IMR-90 (cell line): Measurements from ENCODE around the gene PRELID3B. TPM values are rescaled to one million over a fixed set of nuclear protein-coding genes. Genes with fewer than 3 reads are reported as not detected.

Source experiments
- ATAC-seq: fragments of 200-7000 bp; cut with Tn5 transposase; 2 replicates; pipeline ENCODE4 v1.9.1; 2020; ENCODE audit warnings: low read depth, mild to moderate bottlenecking, moderate library complexity
- BruUV-seq: library from RNA; stranded (reverse); fragments of 400-500 nt; replicated peaks from 2 replicates; lab custom pipeline; 2021; lab: Mats Ljungman, UMichigan
- CTCF ChIA-PET: fragments of 300-600 bp; formaldehyde crosslinking; extraction: SDS; loops from one replicate; lab custom pipeline; 2021; ENCODE audit warnings: antibody characterized with exemption; lab: Yijun Ruan, JAX
- POLR2A ChIA-PET: fragments of 300-600 bp; sonication (Branson Sonifier 250); formaldehyde crosslinking; loops from one replicate; lab custom pipeline; 2022; ENCODE audit warnings: antibody characterized with exemption; ENCODE audit not compliant: unreplicated experiment; lab: Charles Lee
- DNase-seq: peaks from one replicate; pipeline ENCODE4 v3.0.0; 2013
- H2AFZ ChIP-seq: replicated peaks from 2 replicates; pipeline ENCODE3; 2013; ENCODE audit warnings: low read length, mild to moderate bottlenecking; ENCODE audit not compliant: poor library complexity
- H2AK5ac ChIP-seq: 2 replicates; pipeline ENCODE4 v1.6.1; 2013; ENCODE audit warnings: low read depth, low read length, inconsistent platforms
- H2AK9ac ChIP-seq: replicated peaks from 2 replicates; pipeline ENCODE3; 2013; ENCODE audit warnings: mild to moderate bottlenecking, low read depth, low read length, moderate library complexity; ENCODE audit not compliant: poor library complexity
- H2BK120ac ChIP-seq: 2 replicates; pipeline ENCODE4 v1.6.1; 2013; ENCODE audit warnings: low read depth, low read length, inconsistent platforms
- H2BK15ac ChIP-seq: 3 replicates; pipeline ENCODE4 v1.6.1; 2013; ENCODE audit warnings: low read depth, low read length, inconsistent platforms
- H2BK20ac ChIP-seq: 2 replicates; pipeline ENCODE4 v1.6.1; 2013; ENCODE audit warnings: low read depth, mild to moderate bottlenecking, inconsistent platforms, low read length, moderate library complexity
- H2BK5ac ChIP-seq: 2 replicates; pipeline ENCODE4 v1.6.1; 2013; ENCODE audit warnings: mild to moderate bottlenecking, low read depth, low read length, inconsistent platforms; ENCODE audit not compliant: poor library complexity, severe bottlenecking
- H3K14ac ChIP-seq: replicated peaks from 2 replicates; pipeline ENCODE4 v1.6.1; 2013; ENCODE audit warnings: low read depth, low read length, inconsistent platforms
- H3K18ac ChIP-seq: 2 replicates; pipeline ENCODE4 v1.6.1; 2013; ENCODE audit warnings: low read depth, low read length, control low read depth
- H3K23ac ChIP-seq: 2 replicates; pipeline ENCODE4 v1.6.1; 2013; ENCODE audit warnings: low read depth, low read length, inconsistent platforms
- H3K27ac ChIP-seq: 2 replicates; pipeline ENCODE4 v1.5.1; 2013; ENCODE audit warnings: mild to moderate bottlenecking, control low read depth, low read length; ENCODE audit not compliant: insufficient read depth
- H3K27me3 ChIP-seq: 2 replicates; pipeline ENCODE4 v1.6.1; 2013; ENCODE audit warnings: low read length; ENCODE audit not compliant: control insufficient read depth, insufficient read depth
- H3K36me3 ChIP-seq: 2 replicates; pipeline ENCODE4 v1.6.1; 2013; ENCODE audit warnings: low read length, mixed read lengths; ENCODE audit not compliant: control insufficient read depth, insufficient read depth
- H3K4ac ChIP-seq: 2 replicates; pipeline ENCODE4 v1.6.1; 2013; ENCODE audit warnings: low read depth, low read length, inconsistent platforms
- H3K4me1 ChIP-seq: 2 replicates; pipeline ENCODE4 v1.6.1; 2013; ENCODE audit warnings: low read length, mixed read lengths; ENCODE audit not compliant: control insufficient read depth, insufficient read depth
- H3K4me2 ChIP-seq: 2 replicates; pipeline ENCODE4 v1.6.1; 2013; ENCODE audit warnings: low read depth, mild to moderate bottlenecking, control low read depth, low read length, moderate library complexity
- H3K4me3 ChIP-seq: 2 replicates; pipeline ENCODE4 v1.5.1; 2013; ENCODE audit warnings: low read depth, mild to moderate bottlenecking, control low read depth, low read length, moderate library complexity; ENCODE audit not compliant: insufficient read depth
- H3K56ac ChIP-seq: 2 replicates; pipeline ENCODE4 v1.6.1; 2013; ENCODE audit warnings: low read length, inconsistent platforms; ENCODE audit not compliant: insufficient read depth; ENCODE audit errors: extremely low read depth
- H3K79me1 ChIP-seq, 2 experiments: 2 replicates each; pipeline ENCODE4 v1.6.1; 2013; ENCODE audit warnings: low read length in 2 of 2, inconsistent platforms in 1 of 2, low read depth in 1 of 2
- H3K9ac ChIP-seq: 2 replicates; pipeline ENCODE4 v1.6.1; 2013; ENCODE audit warnings: low read depth, low read length, control low read depth
- H3K9me1 ChIP-seq: 2 replicates; pipeline ENCODE4 v1.6.1; 2013; ENCODE audit warnings: low read length, inconsistent platforms; ENCODE audit not compliant: insufficient read depth
- H3K9me3 ChIP-seq: 2 replicates; pipeline ENCODE4 v1.6.1; 2013; ENCODE audit warnings: low read length; ENCODE audit not compliant: control insufficient read depth, insufficient read depth
- H4K20me1 ChIP-seq: 2 replicates; pipeline ENCODE4 v1.6.1; 2013; ENCODE audit warnings: low read length, inconsistent platforms; ENCODE audit not compliant: insufficient read depth
- H4K5ac ChIP-seq: 2 replicates; pipeline ENCODE4 v1.6.1; 2013; ENCODE audit warnings: mild to moderate bottlenecking, low read depth, low read length, control low read depth
- H4K8ac ChIP-seq, 2 experiments: 2 replicates each; pipeline ENCODE4 v1.6.1; 2013; ENCODE audit warnings: low read depth in 2 of 2, low read length in 2 of 2, control low read depth in 1 of 2, inconsistent platforms in 1 of 2
- H4K91ac ChIP-seq: 2 replicates; pipeline ENCODE4 v1.6.1; 2013; ENCODE audit warnings: low read depth, low read length, inconsistent platforms; ENCODE audit not compliant: insufficient read depth
- BHLHE40 ChIP-seq: fragments of 150-350 bp; IDR thresholded peaks from 2 replicates; pipeline ENCODE4 v1.6.1; 2016; ENCODE audit warnings: mild to moderate bottlenecking, low read depth, low read length
- CEBPB ChIP-seq: IDR thresholded peaks from 2 replicates; pipeline ENCODE4 v1.6.1; 2012; ENCODE audit warnings: low read depth, low read length, improper control_type of control experiment
- CHD1 ChIP-seq: IDR thresholded peaks from 2 replicates; pipeline ENCODE4 v1.6.1; 2012; ENCODE audit warnings: low read depth, low read length, improper control_type of control experiment
- CTCF ChIP-seq: conservative IDR thresholded peaks from 2 replicates; pipeline ENCODE4 v1.5.1; 2012; ENCODE audit warnings: mild to moderate bottlenecking, low read depth, low read length, improper control_type of control experiment
- ELK1 ChIP-seq: fragments of 150-350 bp; IDR thresholded peaks from 2 replicates; pipeline ENCODE4 v1.6.1; 2016; ENCODE audit warnings: low read depth, mild to moderate bottlenecking, low read length, moderate library complexity, borderline replicate concordance
- FOS ChIP-seq: fragments of 150-350 bp; IDR thresholded peaks from 2 replicates; pipeline ENCODE4 v1.6.1; 2016; ENCODE audit warnings: low read depth, low read length
- MAFK ChIP-seq: IDR thresholded peaks from 2 replicates; pipeline ENCODE4 v1.6.1; 2012; ENCODE audit warnings: low read depth, low read length, improper control_type of control experiment
- MAZ ChIP-seq: IDR thresholded peaks from 2 replicates; pipeline ENCODE4 v1.6.1; 2012; ENCODE audit warnings: low read depth, mild to moderate bottlenecking, low read length, improper control_type of control experiment, moderate library complexity, borderline replicate concordance
- MXI1 ChIP-seq: IDR thresholded peaks from 2 replicates; pipeline ENCODE4 v1.6.1; 2012; ENCODE audit warnings: low read depth, mild to moderate bottlenecking, low read length, moderate library complexity, borderline replicate concordance
- NFE2L2 ChIP-seq: fragments of 150-350 bp; IDR thresholded peaks from 2 replicates; pipeline ENCODE4 v1.6.1; 2016; ENCODE audit warnings: low read depth, mild to moderate bottlenecking, low read length
- POLR2A ChIP-seq: IDR thresholded peaks from 2 replicates; pipeline ENCODE4 v1.6.1; 2012; ENCODE audit warnings: mild to moderate bottlenecking, low read depth, low read length
- RAD21 ChIP-seq: IDR thresholded peaks from 2 replicates; pipeline ENCODE4 v1.6.1; 2012; ENCODE audit warnings: low read length, improper control_type of control experiment
- RCOR1 ChIP-seq: IDR thresholded peaks from 2 replicates; pipeline ENCODE4 v1.6.1; 2012; ENCODE audit warnings: mild to moderate bottlenecking, low read length, improper control_type of control experiment; ENCODE audit not compliant: insufficient replicate concordance
- RFX5 ChIP-seq: IDR thresholded peaks from 2 replicates; pipeline ENCODE4 v1.8.0; 2012; ENCODE audit warnings: low read depth, mild to moderate bottlenecking, low read length, moderate library complexity
- SMC3 ChIP-seq: fragments of 150-350 bp; IDR thresholded peaks from 2 replicates; pipeline ENCODE4 v1.6.1; 2016; ENCODE audit warnings: low read depth, mild to moderate bottlenecking, antibody characterized with exemption, low read length, moderate library complexity
- USF2 ChIP-seq: fragments of 150-350 bp; IDR thresholded peaks from 2 replicates; pipeline ENCODE4 v1.6.1; 2017; ENCODE audit warnings: mild to moderate bottlenecking, antibody characterized with exemption, low read length, low read depth
- WGBS, 2 experiments: methylation state at CpG; one replicate each; pipeline versions ENCODE4 v1.1.5 to v1.1.7; 2013; ENCODE audit warnings: missing lambda C conversion rate in 2 of 2; ENCODE audit not compliant: insufficient read length in 1 of 2; ENCODE audit errors: extremely low coverage in 2 of 2; 5-methylcytosine and 5-hydroxymethylcytosine counted together
- dilution Hi-C: fragments of 300-500 bp; cut with HindIII; formaldehyde crosslinking; loops from one replicate; pipeline ENCODE4 v1.14.3; 2018; ENCODE audit warnings: low sequenced_read_pairs; ENCODE audit not compliant: unreplicated experiment
- in situ Hi-C: fragments of 300-500 bp; cut with MboI; formaldehyde crosslinking; loops from 3 replicates; pipeline ENCODE4 v1.14.3; 2019; ENCODE audit warnings: low sequenced_read_pairs, inconsistent platforms, mixed read lengths
- intact Hi-C: fragments of 100-400 bp; cut with micrococcal nuclease; formaldehyde crosslinking; loops from 2 replicates; pipeline ENCODE4 v1.10.0; 2022
- polyA plus RNA-seq, 3 experiments: library from polyadenylated mRNA; depleted of rRNA; stranded (reverse); fragments of >200 nt; gene quantifications; 2 replicates each; pipeline ENCODE4 v1.2.3, GENCODE V29; 2012; ENCODE audit warnings: low replicate concordance in 1 of 3
- total RNA-seq: library from RNA; depleted of rRNA; stranded (reverse); fragments of >200 nt; gene quantifications from 2 replicates; pipeline ENCODE4 v1.2.3, GENCODE V29; 2012

Gene PRELID3B
- total and polyA plus RNA-seq, 2 of the 4 experiments (the other 2 are of a cell fraction) = 24.8 to 41.9 TPM

- no TSS peak for BruUV-seq
- dilution Hi-C loops = no loop called here
- Histone ChIP-seq H2BK20ac (no peak overlapping the region), H3K9me3 (no peaks in the 10 kb centered on the region), H3K56ac (no peak overlapping the region), H3K4me2 (no peak overlapping the region), H3K27ac (no peak overlapping the region), H2AK5ac (no peak overlapping the region), H2BK5ac (no peak overlapping the region), H3K9me1 (peaks cover 5% of the 10 kb centered on the region; the same call in 1 of the 2 replicates), H3K4me3 (no peak overlapping the region), H3K79me1 (no peaks in the 10 kb centered on the region), H3K4ac (no peak overlapping the region), H3K4me1 (peaks cover 2% of the 10 kb centered on the region; the same call in 1 of the 2 replicates), H4K20me1 (no peaks in the 10 kb centered on the region), H3K14ac (no peak overlapping the region), H2AFZ (no peak overlapping the region), H3K18ac (no peak overlapping the region), H4K91ac (no peak overlapping the region), H4K8ac (no peak overlapping the region), H3K27me3 (peaks cover 10% of the 10 kb centered on the region), H3K9ac (no peak overlapping the region), H2AK9ac (no peak overlapping the region), H2BK15ac (no peak overlapping the region), H3K23ac (no peak overlapping the region), H3K36me3 (no peaks in the 10 kb centered on the region), H2BK120ac (no peak overlapping the region), H4K5ac (no peak overlapping the region)
- intact Hi-C loops = loop anchor here (5.0 to 10.0 kb wide), 3 partner anchors 215 to 408 kb away; no protein-coding TSS in a partner anchor
- CTCF ChIA-PET = interaction anchor here (1.2 to 1.5 kb wide), 5 partner anchors 14 to 24 kb away, joined by 3 to 8 read pairs (median 5); no protein-coding TSS in a partner anchor
- ATAC-seq = no peak
- in situ Hi-C loops = no loop called here
- POLR2A ChIA-PET = interaction anchor here (0.5 kb wide), 1 partner anchor 858 kb away, joined by 13 read pairs; no protein-coding TSS in a partner anchor
- no peak for DNase-seq
- no peak for TF ChIP-seq BHLHE40
- TF ChIP-seq FOS = no peak
- no peak for TF ChIP-seq NFE2L2
- TF ChIP-seq CTCF = no peak
- no peak for TF ChIP-seq MXI1
- no peak for TF ChIP-seq USF2
- TF ChIP-seq POLR2A = no peak
- TF ChIP-seq MAFK = no peak
- TF ChIP-seq ELK1 = no peak
- TF ChIP-seq CHD1 = no peak
- no peak for TF ChIP-seq RFX5
- no peak for TF ChIP-seq RAD21
- no peak for TF ChIP-seq SMC3
- TF ChIP-seq MAZ = no peak
- no peak for TF ChIP-seq CEBPB
- TF ChIP-seq RCOR1 = no peak
- WGBS, 2 experiments = no CpG with 5 or more reads among the region's 5 CpGs
Observed at GRCh38 chr20:59086923-59087322, 44.3 kb upstream of the PRELID3B start.
